Measurements from ENCODE around the gene TRIP12. TPM values are rescaled to one million over a fixed set of nuclear protein-coding genes. Genes with fewer than 3 reads are reported as not detected.

The TRIP12 gene
- total RNA-seq, 1 experiment from 2014 or later = 252 TPM

DNA sequence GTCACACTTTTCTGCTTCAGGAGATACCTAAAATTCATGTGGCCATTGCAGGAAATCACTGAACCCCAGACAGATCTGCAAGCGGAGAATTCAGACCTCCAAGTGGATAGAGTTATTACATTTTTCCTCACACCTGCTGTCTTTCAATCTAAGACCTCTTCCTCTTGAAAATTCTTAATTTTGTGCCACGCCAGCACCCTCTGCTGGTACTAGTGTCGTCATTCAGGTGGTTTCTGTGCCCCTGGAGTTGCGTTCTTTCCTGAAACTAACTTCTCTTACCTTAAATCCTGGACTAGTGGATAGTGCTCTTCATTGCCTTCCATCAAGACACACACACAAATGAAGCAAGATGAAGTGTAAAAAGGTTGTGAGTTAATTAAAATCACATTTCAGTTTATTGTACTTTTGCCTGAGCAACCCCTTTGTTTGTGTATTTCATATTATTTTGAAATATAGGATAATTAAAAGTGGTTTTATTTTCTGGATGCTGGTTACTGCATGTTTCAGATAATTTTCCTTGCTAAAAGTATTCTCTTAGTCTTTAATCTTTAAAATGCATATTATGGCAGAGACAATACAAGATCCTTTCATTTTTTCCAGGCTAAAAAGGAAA lies 205.8 kb downstream of the TRIP12 start:
- no peak overlapping the region for H3K4me3 Mint-ChIP-seq (ENCODE audit: low read depth, unreplicated experiment)
- peaks cover 56% of the 10 kb centered on the region for H3K27me3 Mint-ChIP-seq (ENCODE audit: unreplicated experiment)
- peak; percentile 58 for DNase-seq
- CTCF ChIA-PET = no interaction called here
- BruUV-seq (replicated peaks) = no TSS peak
- no peaks in the 10 kb centered on the region for H3K9me3 Mint-ChIP-seq (ENCODE audit: low read depth, unreplicated experiment)
- TF ChIP-seq, protein P1, sequence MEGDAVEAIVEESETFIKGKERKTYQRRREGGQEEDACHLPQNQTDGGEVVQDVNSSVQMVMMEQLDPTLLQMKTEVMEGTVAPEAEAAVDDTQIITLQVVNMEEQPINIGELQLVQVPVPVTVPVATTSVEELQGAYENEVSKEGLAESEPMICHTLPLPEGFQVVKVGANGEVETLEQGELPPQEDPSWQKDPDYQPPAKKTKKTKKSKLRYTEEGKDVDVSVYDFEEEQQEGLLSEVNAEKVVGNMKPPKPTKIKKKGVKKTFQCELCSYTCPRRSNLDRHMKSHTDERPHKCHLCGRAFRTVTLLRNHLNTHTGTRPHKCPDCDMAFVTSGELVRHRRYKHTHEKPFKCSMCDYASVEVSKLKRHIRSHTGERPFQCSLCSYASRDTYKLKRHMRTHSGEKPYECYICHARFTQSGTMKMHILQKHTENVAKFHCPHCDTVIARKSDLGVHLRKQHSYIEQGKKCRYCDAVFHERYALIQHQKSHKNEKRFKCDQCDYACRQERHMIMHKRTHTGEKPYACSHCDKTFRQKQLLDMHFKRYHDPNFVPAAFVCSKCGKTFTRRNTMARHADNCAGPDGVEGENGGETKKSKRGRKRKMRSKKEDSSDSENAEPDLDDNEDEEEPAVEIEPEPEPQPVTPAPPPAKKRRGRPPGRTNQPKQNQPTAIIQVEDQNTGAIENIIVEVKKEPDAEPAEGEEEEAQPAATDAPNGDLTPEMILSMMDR (IDR thresholded peaks at IDR 0.05; ENCODE audit: unreplicated experiment) = peak; percentile 61
- no peaks in the 10 kb centered on the region for H3K4me1 Mint-ChIP-seq (ENCODE audit: low read depth, unreplicated experiment)
- H3K27ac Mint-ChIP-seq (ENCODE audit: unreplicated experiment) = no peak overlapping the region
- intact Hi-C loops (cut with micrococcal nuclease; ENCODE audit: unreplicated experiment) = loop anchor here (1.0 to 10.0 kb wide), 4 partner anchors 129 to 584 kb away; no protein-coding TSS in a partner anchor
- peaks cover 6% of the 10 kb centered on the region for H3K36me3 Mint-ChIP-seq (ENCODE audit: insufficient read depth, unreplicated experiment)

GRCh38 chr2:229714736-229715541 lies 206.9 kb downstream of the TRIP12 start:
- peak overlapping the region; percentile 70 for H3K4me3 Mint-ChIP-seq (ENCODE audit: low read depth, unreplicated experiment)
- peaks cover 67% of the 10 kb centered on the region for H3K27me3 Mint-ChIP-seq (ENCODE audit: unreplicated experiment)
- H3K4me1 Mint-ChIP-seq (ENCODE audit: low read depth, unreplicated experiment) = no peaks in the 10 kb centered on the region
- no TSS peak for BruUV-seq (replicated peaks)
- H3K27ac Mint-ChIP-seq (ENCODE audit: unreplicated experiment) = no peak overlapping the region
- DNase-seq = peak; percentile 63
- TF ChIP-seq, protein P1 (IDR thresholded peaks at IDR 0.05; ENCODE audit: unreplicated experiment) = no peak
- CTCF ChIA-PET = interaction anchor here (0.5 to 1.1 kb wide), 3 partner anchors 11 to 284 kb away, joined by 3 to 4 read pairs (median 3); no protein-coding TSS in a partner anchor
- intact Hi-C loops (cut with micrococcal nuclease; ENCODE audit: unreplicated experiment) = loop anchor here (5.0 to 10.0 kb wide), 4 partner anchors 280 to 583 kb away; partner anchors contain the start of gene PID1
- H3K9me3 Mint-ChIP-seq (ENCODE audit: low read depth, unreplicated experiment) = no peaks in the 10 kb centered on the region
- peaks cover 6% of the 10 kb centered on the region for H3K36me3 Mint-ChIP-seq (ENCODE audit: insufficient read depth, unreplicated experiment)

DNA sequence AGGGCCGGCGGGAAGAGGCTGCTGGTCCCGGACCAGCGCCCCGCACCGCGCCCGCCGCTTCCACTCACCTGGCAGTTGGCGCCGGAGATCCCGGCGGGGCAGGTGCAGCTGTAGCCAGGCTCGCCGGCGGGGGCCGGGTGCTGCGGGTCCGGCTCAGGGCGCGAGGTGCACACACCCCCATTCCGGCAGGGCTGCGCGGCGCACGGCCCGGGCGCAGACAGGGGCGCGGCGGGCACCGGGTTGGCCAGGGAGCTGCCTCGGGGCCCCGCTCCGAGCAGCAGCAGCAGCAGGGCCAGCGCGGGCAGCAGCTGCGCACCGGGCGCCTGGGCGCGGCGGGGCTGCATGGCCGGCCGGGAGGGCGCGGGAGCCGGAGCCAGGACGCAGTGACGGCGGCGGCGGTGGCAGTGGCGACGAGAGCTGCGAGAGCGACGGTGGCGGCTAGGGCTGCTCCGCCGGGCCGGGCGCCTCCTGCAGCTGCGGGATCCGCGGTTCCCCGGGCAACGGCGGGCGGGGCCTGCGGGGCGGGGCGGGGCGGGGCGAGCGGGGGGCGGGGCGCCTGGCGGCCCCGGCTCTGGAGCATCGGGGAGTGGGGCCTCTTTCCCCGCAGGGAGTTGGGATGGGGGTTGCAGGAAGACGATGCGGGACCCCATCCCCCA lies 207.6 kb downstream of the TRIP12 start, which contains the start of gene DNER:
Gene DNER, minus strand, starts transcription at position 476 of the 656 bp plus-strand sequence. Its CDS starts 132 bp downstream, at position 344.
- Mint-ChIP-seq H3K4me1 (ENCODE audit: low read depth, unreplicated experiment) (no peaks in the 10 kb centered on the region), H3K36me3 (ENCODE audit: insufficient read depth, unreplicated experiment) (peaks cover 6% of the 10 kb centered on the region), H3K9me3 (ENCODE audit: low read depth, unreplicated experiment) (no peaks in the 10 kb centered on the region), H3K27me3 (ENCODE audit: unreplicated experiment) (peaks cover 69% of the 10 kb centered on the region), H3K27ac (ENCODE audit: unreplicated experiment) (no peak within 1 kb of the TSS), H3K4me3 (ENCODE audit: low read depth, unreplicated experiment) (peak within 1 kb of the TSS; percentile 70)
- TF ChIP-seq, protein P1 (IDR thresholded peaks at IDR 0.05; ENCODE audit: unreplicated experiment) = no peak
- no TSS peak for BruUV-seq (replicated peaks)
- DNase-seq = peak; percentile 69
- CTCF ChIA-PET = interaction anchor here (0.5 to 1.1 kb wide), 3 partner anchors 12 to 283 kb away, joined by 3 to 4 read pairs (median 3); no protein-coding TSS in a partner anchor
- intact Hi-C loops (cut with micrococcal nuclease; ENCODE audit: unreplicated experiment) = loop anchor here (5.0 to 10.0 kb wide), 2 partner anchors 279 to 442 kb away; partner anchors contain the start of gene PID1

Other genes starting within 250 kb of the TRIP12 start
- 0.88 and 1.1 TPM in 2 replicates for gene DNER, start 207.5 kb downstream of the TRIP12 start, total RNA-seq (2022)
- 0.42 and 0.83 TPM in 2 replicates for gene FBXO36, start 494 bp upstream of the TRIP12 start, total RNA-seq (2022)
- 3.7 and 5.5 TPM in 2 replicates for gene SLC16A14, start 146.9 kb upstream of the TRIP12 start, total RNA-seq (2022)

Measured in Calu3 (cell line).